ENCODE measurements around the gene CWC27. TPM values are rescaled to one million over a fixed set of nuclear protein-coding genes. Genes with fewer than 3 reads are reported as not detected.
A peak's percentile ranks its signal among the peaks of the same experiment; 100 is the strongest.

Gene CWC27
- total and polyA plus RNA-seq, 9 of the 15 experiments (the other 6 are each of a cell fraction or from before 2014, with no cell fraction given) = 19.7 to 49.3 (median 38.3) TPM

DNA sequence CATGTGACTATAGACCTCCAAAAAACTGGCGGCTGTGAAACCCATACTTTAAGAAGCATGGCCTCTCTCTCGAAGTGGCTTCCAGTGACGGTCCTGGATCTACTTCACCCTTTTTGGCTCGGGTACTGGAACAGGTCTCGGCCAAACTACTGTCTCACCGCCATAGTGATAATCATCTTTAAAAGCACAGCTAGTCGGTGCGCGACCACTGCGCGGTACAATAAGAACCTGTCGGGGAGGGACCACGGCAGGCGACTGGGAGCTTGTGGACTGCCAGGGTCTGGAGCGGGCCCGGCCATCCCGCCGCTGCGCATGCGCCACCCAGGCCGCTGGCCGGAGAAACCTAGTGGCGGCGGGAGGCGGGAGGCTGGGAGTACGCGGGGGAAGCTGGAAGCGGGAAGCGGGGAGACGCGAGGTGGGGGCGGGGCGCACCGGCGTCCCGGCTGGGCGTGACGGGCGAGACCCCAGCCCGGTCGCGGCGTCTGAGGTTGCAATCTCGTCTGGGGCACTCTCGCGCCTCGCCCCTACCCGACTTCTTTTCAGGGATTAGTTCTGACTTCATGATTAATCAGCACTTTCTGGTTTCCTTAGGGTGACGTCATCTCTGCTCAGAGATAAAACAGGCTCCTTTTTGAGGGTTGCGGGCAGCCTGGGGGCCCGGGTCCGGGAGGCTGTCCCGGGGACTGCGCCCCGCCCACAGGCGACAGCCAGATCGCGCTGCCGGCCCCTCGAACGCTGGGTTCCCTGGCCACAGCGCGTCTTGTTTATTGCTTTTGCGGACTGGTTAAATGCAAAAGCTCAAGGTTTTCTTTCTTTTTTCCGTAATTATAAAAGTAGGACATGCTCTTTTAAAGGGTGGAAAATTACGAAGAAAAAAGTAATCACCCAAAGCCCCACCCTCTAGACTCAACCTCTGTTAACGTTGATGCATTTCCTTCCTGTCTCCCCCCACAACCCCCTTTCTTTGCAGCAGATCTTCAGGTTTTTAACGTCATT is 266.8 kb downstream of the CWC27 start (continued):
- TF ChIP-seq, protein P1, sequence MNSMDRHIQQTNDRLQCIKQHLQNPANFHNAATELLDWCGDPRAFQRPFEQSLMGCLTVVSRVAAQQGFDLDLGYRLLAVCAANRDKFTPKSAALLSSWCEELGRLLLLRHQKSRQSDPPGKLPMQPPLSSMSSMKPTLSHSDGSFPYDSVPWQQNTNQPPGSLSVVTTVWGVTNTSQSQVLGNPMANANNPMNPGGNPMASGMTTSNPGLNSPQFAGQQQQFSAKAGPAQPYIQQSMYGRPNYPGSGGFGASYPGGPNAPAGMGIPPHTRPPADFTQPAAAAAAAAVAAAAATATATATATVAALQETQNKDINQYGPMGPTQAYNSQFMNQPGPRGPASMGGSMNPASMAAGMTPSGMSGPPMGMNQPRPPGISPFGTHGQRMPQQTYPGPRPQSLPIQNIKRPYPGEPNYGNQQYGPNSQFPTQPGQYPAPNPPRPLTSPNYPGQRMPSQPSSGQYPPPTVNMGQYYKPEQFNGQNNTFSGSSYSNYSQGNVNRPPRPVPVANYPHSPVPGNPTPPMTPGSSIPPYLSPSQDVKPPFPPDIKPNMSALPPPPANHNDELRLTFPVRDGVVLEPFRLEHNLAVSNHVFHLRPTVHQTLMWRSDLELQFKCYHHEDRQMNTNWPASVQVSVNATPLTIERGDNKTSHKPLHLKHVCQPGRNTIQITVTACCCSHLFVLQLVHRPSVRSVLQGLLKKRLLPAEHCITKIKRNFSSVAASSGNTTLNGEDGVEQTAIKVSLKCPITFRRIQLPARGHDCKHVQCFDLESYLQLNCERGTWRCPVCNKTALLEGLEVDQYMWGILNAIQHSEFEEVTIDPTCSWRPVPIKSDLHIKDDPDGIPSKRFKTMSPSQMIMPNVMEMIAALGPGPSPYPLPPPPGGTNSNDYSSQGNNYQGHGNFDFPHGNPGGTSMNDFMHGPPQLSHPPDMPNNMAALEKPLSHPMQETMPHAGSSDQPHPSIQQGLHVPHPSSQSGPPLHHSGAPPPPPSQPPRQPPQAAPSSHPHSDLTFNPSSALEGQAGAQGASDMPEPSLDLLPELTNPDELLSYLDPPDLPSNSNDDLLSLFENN (IDR thresholded peaks at IDR 0.05; ENCODE audit: low read depth in 2 of 2, low read length in 2 of 2) = peak in 1 of 2 experiments; percentile 47; a peak in 1 of 4 replicates
- TF ChIP-seq ZNF76 (CRISPR knock-in tag; IDR thresholded peaks at IDR 0.05; ENCODE audit: borderline replicate concordance) (no peak), TEAD1 (CRISPR knock-in tag; IDR thresholded peaks at IDR 0.05) (no peak), ZNF766 (CRISPR knock-in tag; conservative IDR thresholded peaks at IDR 0.05) (peak; percentile 45), RNF2 (IDR thresholded peaks at IDR 0.05) (peak; percentile 68), ZNF121 (CRISPR knock-in tag; conservative IDR thresholded peaks at IDR 0.05) (no peak), BRD9 (IDR thresholded peaks at IDR 0.05; ENCODE audit: low read depth, partially characterized antibody) (peak; percentile 30), GATAD2B (IDR thresholded peaks at IDR 0.05; ENCODE audit: borderline replicate concordance) (peak; percentile 45; the same call in 1 of the 2 replicates), ZNF586 (CRISPR knock-in tag; conservative IDR thresholded peaks at IDR 0.05) (no peak), ZNF431 (CRISPR knock-in tag; IDR thresholded peaks at IDR 0.05) (peak; percentile 60; the same call in 1 of the 2 replicates), NFE2 (IDR thresholded peaks at IDR 0.05; ENCODE audit: low read depth) (peak; percentile 94), ZNF764 (CRISPR knock-in tag; IDR thresholded peaks at IDR 0.05; ENCODE audit: low read depth) (no peak), MBD2 (IDR thresholded peaks at IDR 0.05; ENCODE audit: borderline replicate concordance, low read depth) (no peak; the same call in 1 of the 2 replicates), PHF8 (IDR thresholded peaks at IDR 0.05; ENCODE audit: borderline replicate concordance, low read length) (peak; percentile 85), SMAD1 (IDR thresholded peaks at IDR 0.05; ENCODE audit: low read depth, low read length, partially characterized antibody) (peak; percentile 24), ZNF324 (CRISPR knock-in tag; IDR thresholded peaks at IDR 0.05) (no peak), MXI1 (IDR thresholded peaks at IDR 0.05; ENCODE audit: low read depth, low read length) (0 out of 2 replicates have a peak, but pooled peaks have one; percentile 19), NONO (IDR thresholded peaks at IDR 0.05; ENCODE audit: low read depth in 2 of 2, low read length in 1 of 2) (peak in 1 of 2 experiments; percentile 74; a peak in 1 of 4 replicates)
- TF ChIP-seq, protein P2, sequence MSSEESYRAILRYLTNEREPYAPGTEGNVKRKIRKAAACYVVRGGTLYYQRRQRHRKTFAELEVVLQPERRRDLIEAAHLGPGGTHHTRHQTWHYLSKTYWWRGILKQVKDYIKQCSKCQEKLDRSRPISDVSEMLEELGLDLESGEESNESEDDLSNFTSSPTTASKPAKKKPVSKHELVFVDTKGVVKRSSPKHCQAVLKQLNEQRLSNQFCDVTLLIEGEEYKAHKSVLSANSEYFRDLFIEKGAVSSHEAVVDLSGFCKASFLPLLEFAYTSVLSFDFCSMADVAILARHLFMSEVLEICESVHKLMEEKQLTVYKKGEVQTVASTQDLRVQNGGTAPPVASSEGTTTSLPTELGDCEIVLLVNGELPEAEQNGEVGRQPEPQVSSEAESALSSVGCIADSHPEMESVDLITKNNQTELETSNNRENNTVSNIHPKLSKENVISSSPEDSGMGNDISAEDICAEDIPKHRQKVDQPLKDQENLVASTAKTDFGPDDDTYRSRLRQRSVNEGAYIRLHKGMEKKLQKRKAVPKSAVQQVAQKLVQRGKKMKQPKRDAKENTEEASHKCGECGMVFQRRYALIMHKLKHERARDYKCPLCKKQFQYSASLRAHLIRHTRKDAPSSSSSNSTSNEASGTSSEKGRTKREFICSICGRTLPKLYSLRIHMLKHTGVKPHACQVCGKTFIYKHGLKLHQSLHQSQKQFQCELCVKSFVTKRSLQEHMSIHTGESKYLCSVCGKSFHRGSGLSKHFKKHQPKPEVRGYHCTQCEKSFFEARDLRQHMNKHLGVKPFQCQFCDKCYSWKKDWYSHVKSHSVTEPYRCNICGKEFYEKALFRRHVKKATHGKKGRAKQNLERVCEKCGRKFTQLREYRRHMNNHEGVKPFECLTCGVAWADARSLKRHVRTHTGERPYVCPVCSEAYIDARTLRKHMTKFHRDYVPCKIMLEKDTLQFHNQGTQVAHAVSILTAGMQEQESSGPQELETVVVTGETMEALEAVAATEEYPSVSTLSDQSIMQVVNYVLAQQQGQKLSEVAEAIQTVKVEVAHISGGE (CRISPR knock-in tag; IDR thresholded peaks at IDR 0.05) = peak in 2 of 3 experiments; percentile 48 to 63; a peak in 4 of 6 replicates

All from K562 (cell line).